Upper lobe of left lung (tissue), 4 donors: Measurements from ENCODE around the gene RBM45.

Experiments used
- CTCF ChIP-seq, 6 experiments: fragments of 450-650 bp in 4 of 6; fragments of 200-600 bp in 2 of 6; sonication (generic) in 2 of 6; IDR thresholded peaks; one replicate each; pipeline ENCODE4 v1.5.1; 2016 to 2019; ENCODE audit warnings: antibody characterized with exemption in 6 of 6
- POLR2AphosphoS5 ChIP-seq, 2 donors: sonication (generic); formaldehyde crosslinking; IDR thresholded peaks; one replicate each; pipeline ENCODE4 v1.5.1; 2017; ENCODE audit warnings: antibody characterized with exemption in 2 of 2

GRCh38 chr2:178076130-178076529, 36.1 kb upstream of the RBM45 start:
- TF ChIP-seq POLR2AphosphoS5 (IDR thresholded peaks at IDR 0.05) = no peak
- TF ChIP-seq CTCF (IDR thresholded peaks at IDR 0.05) = no peak
